Left forelimb (tissue), 1 donor: ENCODE measurements around the gene MSI2.

Experiments
- DNase-seq: peaks from one replicate; pipeline ENCODE4 v3.0.0-alpha.2; 2018; ENCODE audit warnings: low spot score

MSI2 gene

GRCh38 chr17:57665696-57666095 is 409.4 kb downstream of the MSI2 start:
- peak; percentile 28 for DNase-seq

DNA sequence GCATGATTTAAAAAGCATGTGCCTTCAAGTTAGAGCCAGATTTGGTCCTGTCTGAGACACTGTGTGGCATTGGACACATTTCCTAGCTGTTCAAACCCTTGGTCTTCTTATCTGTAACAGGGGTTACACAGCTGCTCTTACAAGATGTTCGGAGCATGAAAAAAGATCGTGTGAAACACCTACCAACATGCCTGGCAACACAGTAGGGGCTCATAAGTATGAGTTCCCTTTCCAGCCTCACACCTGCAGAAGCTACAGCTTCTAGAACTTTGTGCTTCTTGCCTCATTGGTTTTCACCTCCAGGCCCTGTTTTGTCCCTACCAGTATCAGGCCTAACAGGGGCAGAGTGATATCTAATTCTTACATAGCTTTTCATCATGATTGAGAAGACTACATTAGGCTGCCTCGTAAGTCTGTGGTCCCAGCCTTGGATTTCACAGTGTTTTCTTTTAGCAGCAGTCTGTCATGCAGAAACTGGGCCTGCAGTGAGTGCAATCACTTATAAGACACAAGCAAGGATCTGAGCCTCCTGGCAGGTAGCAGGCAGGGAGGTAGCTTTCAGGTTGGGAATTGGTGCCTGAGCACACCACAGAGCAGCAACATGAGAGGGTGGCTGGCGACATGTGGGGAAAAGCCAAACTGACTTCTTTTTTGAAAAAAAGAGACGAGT is 410.0 kb downstream of the MSI2 start:
- peak; percentile 26 for DNase-seq

DNA sequence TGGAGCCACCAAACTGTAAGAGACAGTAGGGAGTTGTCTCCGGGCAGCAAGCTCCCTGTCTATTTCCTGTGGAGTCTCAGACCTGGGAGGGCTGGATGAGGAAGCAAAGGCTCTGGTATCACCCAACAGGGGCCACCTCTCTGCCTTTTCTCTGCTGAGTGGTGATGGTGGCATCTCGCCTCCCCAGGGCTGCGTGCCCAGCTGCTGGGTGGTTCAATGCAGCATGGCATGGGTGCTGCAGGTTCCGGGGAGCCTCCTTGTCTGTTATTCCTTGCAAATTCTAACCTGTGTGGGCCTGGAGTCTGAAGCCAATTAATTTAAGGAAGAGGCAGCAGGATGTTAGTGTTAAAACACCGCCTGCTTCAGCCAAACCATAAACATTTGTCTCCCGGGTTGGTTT is 410.6 kb downstream of the MSI2 start:
- DNase-seq, result no peak

GRCh38 chr17:57667461-57667923 is 411.2 kb downstream of the MSI2 start:
- peak; percentile 58 for DNase-seq

DNA sequence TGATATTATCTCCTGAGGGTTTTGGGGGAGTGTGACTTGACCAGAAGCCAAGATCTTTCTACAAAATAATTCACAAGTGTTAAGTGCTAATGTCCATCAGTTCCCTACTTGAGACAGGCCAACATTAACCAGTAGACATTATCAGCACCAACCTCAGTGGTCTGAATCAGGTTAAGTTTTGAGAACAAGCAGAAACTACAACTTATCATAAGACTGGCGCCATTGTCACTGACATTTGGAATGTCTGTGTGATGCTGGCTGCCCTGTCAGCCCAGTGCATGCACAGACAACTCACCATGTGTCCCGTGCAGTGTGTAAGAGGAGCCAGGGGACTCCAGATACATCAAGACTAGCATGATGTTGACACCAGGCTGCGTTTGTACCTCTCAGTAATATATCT is 412.0 kb downstream of the MSI2 start:
- DNase-seq, result peak; percentile 18

DNA sequence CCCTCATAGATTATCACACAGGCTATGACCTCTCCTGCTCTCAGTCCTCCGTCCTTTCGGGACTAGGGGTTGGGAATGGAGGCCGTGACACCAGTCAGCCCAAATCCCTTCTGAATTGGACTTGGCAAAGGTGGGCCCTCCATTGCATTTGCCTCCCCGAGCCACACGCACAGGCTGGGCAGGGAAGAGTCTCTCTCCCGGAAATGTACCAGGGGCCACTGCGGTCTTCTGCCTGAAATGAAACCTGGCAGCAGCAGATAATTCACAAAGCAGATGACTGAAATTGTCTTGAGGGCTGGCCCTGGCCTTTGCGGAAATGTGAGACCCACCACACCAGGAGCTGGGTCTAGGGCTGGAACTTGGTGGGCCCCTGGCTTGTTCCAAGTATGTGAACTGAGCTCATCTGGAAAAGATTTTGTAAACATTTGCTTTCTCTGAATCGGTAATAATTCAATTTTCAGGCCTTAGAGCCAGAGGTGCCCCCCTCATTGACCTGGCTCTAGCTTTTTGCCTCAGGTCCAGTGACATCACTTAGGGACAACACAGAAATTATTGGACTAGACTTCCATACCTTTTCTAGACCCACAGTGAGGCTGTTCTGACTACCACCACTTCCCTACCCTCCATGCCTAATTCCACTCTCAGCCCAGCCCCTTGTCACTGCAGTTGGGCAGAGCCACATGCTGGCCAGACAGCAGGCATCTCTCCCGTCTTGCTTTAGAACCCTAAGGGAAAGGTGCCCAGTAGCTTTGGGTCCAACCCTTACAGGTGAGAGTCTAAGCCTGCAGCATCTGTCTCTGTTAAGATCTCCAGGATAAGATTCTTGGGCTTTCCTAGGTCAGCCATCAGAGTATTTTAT is 413.6 kb downstream of the MSI2 start:
- peak; percentile 48 for DNase-seq

GRCh38 chr17:57670769-57671569 is 414.6 kb downstream of the MSI2 start:
- peak; percentile 45 for DNase-seq

DNA sequence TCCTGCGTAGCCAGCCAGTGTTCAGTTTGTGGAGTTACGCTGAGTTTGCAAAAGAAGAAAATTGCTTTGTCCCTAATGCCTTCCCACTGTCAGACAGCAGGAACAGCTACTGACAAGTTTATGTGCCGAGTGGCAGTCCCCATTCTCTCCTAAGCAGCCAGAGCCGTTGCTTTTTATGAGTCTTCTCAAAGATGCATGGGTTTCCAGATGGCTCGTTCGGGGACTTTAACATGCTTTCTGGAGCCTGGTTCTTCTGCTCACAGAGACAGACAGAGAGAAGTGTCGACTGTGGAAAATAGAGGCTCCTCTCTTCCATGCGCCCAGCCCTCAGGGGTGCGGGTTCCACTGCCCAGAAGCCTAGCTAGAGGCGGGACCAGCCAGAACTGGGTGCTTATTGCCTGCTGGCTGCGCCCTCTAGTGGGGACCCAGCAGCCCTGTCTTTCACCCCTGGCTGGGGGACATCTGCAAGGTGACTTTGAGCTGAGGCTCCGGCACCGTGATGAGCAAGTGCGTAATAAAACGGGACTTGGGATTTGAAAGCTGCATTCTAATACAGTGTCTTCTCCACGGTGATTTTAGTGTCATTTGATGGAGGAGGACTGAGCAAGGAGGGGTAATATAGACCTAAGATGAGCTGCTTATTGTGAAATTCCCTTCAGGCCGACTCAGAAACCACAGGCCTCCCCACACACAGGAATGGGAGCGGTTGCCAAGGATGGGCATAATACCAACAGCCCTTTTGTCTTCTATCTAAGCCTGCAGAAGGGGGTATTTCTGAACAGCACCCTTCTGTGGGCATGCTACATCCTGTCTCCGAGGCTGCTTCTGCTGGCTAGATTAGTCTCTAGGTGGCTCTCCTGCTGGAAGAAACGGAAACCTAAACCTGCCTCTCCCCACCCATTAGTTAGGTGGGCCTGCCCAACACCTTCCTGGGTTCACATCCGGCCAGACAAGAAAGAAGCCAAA is 415.6 kb downstream of the MSI2 start:
- peak; percentile 76 for DNase-seq

DNA sequence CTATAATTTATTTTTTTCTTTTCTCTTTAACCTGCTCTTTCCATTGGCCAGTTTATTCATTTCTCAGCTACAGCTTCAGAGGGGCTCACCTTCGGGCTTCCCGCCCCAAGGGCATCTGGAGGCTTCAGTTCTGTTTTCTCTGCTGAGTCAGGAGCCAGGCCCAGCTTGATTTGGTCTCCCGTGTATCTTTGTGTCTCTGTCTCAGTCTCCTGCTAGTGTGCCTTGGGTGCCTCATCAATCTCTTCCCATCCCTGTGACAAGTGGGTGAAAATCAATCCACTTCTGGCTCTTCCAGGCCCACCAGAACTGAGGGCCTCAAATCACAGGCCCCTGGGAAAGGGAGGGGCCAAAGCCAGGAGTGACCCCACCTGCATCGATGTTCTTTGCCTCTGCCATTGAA is 416.6 kb downstream of the MSI2 start:
- DNase-seq, result no peak

- peak; percentile 65 for DNase-seq
Observed at GRCh38 chr17:57674894-57675293, 418.6 kb downstream of the MSI2 start.

DNA sequence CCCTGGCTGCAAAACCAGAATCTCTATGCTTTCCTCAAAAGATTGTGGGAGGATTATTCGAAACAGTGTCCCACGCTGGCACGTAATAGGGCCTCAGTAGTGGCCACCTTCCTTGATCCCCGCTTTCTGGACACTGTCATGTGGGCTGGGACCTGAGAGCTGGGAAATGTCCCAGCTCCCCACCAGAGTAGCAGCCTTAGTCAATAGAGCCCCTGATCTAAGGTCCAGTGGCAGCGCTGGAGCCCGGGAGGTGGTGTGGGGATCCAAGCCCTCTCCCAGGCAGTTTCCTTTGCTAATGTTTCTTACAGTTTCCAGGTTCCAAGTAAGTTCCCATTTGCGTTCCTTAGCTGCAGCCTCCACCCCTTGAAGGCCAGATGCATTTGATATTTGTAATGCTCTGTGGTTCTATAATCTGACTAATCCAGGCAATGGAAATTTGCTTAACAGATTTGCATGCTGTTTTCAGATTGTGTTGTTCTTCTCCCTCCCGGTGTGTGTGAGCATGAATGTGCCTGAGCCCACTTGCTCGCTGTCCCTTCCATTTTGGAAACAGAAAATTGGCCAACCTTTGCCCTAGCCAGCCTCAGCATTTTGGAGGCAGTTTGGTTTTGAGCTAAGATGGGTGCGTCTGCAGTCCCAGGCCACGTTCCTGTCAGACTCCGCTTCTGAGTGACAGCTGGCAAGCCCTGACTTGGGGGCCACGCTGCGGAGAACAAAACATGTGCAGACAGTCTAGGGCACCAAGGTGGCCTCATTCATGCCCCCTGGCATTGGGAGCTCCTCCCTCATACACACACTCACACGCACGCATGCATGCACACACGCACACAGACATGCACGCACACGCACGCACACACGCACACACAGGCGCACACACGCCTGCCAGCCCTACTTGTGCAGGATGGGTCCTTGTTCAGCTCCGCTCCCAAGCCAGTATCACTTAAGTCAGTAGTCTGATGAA is 419.4 kb downstream of the MSI2 start:
- DNase-seq, result peak; percentile 55

DNA sequence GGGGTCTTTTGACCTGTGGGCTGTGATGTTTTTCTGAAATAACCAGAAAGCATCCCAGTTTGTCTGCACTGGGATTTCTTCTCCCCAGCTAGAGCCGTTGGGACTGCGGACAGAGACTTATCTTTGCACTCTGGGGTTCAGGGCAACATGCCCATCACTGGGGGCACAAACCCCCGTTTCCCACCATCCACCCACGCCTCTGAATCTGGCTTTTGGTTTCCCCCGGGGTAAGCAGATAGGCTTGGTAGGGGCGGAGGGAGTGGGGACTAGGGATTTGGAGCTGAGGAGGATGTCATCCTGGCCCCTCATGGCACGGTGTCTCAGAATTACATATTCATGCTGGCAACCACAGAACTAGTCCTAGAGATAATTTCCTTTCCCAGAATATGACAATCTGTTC is 420.2 kb downstream of the MSI2 start:
- DNase-seq, result peak; percentile 9

DNA sequence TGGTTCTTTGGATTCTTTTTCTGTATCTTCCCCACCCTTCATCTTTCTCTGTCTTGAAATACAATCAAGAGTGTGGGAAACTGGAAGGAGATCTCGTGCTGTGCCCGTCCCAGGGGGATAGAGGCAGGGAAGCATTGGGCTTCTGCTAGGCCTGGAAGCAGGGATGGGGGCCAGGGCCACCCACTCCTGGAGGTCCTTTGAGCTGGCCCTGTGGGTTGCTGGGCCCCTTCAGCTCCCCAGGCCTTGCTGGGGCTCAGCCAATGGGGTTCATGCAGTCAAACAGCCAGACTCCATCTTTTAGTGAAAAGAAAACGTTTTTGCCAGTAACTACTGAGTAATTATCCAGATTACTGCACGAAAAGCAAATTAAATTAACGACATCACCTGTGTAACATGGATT is 421.0 kb downstream of the MSI2 start:
- DNase-seq, result peak; percentile 40

DNA sequence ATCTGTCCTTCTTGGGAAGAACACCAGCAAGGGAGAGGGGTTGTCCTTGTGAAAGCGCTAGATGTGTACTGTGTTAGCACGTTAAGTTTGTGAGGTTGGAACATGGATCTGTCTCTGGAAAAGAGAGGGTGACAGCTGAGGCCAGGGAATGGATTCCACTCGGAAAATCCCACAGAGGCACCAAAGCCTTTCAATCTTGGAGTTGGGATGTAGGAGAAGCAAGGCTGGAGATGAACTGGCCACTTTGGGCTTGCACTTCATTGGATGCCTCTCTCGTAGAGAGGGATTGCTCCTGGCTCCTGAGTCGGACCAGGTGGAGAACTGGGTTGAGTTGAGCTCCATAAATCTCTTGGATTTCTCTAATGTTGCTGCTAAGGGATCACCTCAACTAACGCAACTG is 421.5 kb downstream of the MSI2 start:
- DNase-seq, result peak; percentile 47

DNA sequence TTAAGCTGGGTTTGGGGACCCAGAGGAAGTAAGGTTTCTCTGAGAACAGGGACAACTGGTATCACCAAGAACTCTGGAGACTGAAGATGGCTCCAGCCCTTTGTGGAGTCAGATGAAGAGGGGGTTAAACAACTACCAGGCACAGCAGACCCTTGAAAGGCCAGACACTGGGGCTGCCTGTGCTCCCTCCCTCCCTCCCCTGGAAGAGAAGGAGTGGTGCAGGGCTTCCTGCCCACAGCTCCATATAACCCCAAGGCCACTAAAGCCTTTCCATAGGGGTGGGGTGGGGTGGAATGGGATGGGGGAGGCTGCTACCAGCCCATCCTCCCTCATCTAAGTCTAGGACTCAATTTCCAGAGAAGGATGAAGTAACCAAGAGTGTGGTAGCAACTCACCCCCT is 422.1 kb downstream of the MSI2 start:
- peak; percentile 20 for DNase-seq

- DNase-seq, result peak; percentile 34
Observed at GRCh38 chr17:57679356-57679755, 423.0 kb downstream of the MSI2 start.

DNA sequence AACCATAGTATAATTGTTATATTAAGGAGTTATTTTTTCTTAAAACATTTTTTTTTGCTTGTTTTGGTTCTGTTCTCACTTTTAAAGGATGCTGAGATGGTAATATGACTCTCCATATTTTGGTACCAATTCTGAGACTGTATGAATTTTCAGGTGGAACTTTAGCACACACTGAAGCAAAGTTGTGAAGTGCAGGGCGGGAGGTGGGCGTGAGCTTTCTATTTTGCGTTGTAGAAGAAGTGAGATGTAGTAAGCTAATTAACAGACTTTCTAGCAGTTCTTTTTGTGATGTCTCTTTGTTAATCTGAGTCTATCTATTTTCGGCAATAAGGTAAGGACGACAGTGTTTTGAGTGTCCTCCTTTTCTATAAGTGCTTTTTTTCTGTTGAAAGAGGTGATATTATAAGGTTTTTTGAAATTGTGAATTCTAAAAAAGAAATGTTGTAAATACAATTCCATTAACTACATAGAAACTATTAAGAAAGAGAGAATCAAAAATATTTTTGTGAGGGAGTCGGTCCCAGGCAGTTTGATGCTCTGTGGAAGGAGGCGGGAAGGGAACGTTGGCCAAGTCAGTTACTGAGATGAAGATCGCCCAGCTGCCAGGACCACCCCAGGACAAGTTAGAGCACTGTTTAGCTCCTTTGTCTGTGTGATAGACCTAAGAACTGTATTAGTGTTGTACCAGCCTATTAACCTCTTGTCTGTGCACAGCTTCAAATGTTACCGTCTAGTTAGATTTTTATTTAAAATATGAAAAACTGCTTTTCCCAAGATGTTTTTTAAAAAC is 423.8 kb downstream of the MSI2 start:
- peak; percentile 33 for DNase-seq

DNA sequence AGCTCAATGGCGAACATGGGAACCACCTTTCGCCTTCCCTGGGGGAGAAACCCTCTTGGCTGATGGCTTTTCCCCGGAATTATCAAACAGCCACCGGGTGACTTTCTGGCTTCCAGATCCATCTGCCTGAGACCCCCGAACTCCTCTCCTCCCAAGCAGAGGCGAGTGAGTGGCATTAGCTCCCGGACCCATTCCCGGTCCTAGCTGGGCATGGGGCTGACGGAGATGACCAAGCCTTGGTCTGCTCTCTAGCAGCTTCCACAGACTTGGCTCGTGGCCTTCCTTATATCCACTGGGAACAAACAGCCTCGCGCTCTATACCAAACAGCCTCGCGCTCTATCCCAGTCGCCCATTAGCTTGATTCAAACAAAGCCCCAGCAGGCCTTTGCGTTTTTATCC is 426.4 kb downstream of the MSI2 start:
- DNase-seq, result peak; percentile 52
